ENCODE data around the gene LY6G5C. TPM values are rescaled to one million over a fixed set of nuclear protein-coding genes. Genes with fewer than 3 reads are reported as not detected.

LY6G5C gene
- total and polyA plus RNA-seq, 2 of the 13 experiments (the other 11 are each of a cell fraction or from before 2014, with no cell fraction given), result 0.33 to 0.55 TPM

DNA sequence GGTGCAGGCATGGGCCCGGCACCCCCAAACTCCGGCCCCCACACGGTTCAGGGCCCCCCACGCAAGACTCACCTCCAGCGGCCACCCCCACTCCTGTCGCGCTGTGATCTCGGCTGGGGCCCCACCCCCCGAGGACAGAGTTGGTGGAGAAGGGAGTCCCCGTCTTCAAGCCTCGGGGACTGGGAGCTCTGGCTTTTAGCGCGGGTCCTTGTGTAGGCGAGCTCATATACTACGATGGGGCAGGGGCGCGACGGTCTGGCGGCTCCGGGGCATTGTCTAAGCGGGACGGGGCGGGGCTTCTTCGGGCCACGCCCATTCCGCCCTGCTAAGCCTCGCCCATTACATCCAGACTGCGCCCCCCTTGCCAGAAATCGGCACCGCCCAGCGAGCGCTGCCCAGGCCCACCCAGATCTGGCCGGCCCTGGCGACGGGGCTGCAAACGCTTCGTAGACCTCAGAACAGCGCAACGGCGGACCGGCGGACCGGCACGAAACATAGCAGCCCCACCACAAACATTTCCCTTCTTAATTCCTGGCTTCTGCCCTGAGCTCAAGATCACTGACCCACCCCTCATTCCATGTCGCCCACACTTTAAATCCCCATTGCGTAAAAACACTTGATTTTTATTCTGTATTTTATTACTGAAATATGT lies 49.2 kb upstream of the LY6G5C start (continued):
- TF ChIP-seq HHEX (CRISPR knock-in tag; IDR thresholded peaks at IDR 0.05) (no peak), ZSCAN12 (CRISPR knock-in tag; IDR thresholded peaks at IDR 0.05) (no peak), EEA1 (CRISPR knock-in tag; IDR thresholded peaks at IDR 0.05; ENCODE audit: borderline replicate concordance) (0 out of 2 replicates have a peak, but pooled peaks have one; percentile 55), ZNF552 (CRISPR knock-in tag; IDR thresholded peaks at IDR 0.05; ENCODE audit: borderline replicate concordance) (no peak), ZNF460 (CRISPR knock-in tag; IDR thresholded peaks at IDR 0.05; ENCODE audit: borderline replicate concordance) (peak; percentile 15; the same call in 1 of the 2 replicates), ZNF180 (CRISPR knock-in tag; IDR thresholded peaks at IDR 0.05; ENCODE audit: borderline replicate concordance, low read depth) (peak; percentile 62; the same call in 1 of the 2 replicates), NCOR1 (IDR thresholded peaks at IDR 0.05; ENCODE audit: borderline replicate concordance, low read length) (peak; percentile 79), GATAD1 (CRISPR knock-in tag; IDR thresholded peaks at IDR 0.05) (no peak), ZNF605 (CRISPR knock-in tag; IDR thresholded peaks at IDR 0.05) (no peak; the same call in 1 of the 2 replicates), ZBTB3 (CRISPR knock-in tag; IDR thresholded peaks at IDR 0.05; ENCODE audit: borderline replicate concordance, low read depth) (no peak), ZNF317 (CRISPR knock-in tag; IDR thresholded peaks at IDR 0.05) (no peak), FOXC1 (CRISPR knock-in tag; IDR thresholded peaks at IDR 0.05; ENCODE audit: borderline replicate concordance) (no peak), NCOA2 (CRISPR knock-in tag; IDR thresholded peaks at IDR 0.05) (no peak), SP4 (CRISPR knock-in tag; IDR thresholded peaks at IDR 0.05) (peak; percentile 42; the same call in 1 of the 2 replicates), EP300 (IDR thresholded peaks at IDR 0.05; ENCODE audit: low read depth in 2 of 2, low read length in 2 of 2) (no peak), EP300 (CRISPR knock-in tag; IDR thresholded peaks at IDR 0.05; ENCODE audit: borderline replicate concordance) (no peak), ZNF839 (CRISPR knock-in tag; IDR thresholded peaks at IDR 0.05; ENCODE audit: borderline replicate concordance) (no peak), ZNF224 (CRISPR knock-in tag; IDR thresholded peaks at IDR 0.05) (peak; percentile 70; the same call in 1 of the 2 replicates)
- TF ChIP-seq, protein P1, sequence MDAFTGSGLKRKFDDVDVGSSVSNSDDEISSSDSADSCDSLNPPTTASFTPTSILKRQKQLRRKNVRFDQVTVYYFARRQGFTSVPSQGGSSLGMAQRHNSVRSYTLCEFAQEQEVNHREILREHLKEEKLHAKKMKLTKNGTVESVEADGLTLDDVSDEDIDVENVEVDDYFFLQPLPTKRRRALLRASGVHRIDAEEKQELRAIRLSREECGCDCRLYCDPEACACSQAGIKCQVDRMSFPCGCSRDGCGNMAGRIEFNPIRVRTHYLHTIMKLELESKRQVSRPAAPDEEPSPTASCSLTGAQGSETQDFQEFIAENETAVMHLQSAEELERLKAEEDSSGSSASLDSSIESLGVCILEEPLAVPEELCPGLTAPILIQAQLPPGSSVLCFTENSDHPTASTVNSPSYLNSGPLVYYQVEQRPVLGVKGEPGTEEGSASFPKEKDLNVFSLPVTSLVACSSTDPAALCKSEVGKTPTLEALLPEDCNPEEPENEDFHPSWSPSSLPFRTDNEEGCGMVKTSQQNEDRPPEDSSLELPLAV (CRISPR knock-in tag; conservative IDR thresholded peaks at IDR 0.05; ENCODE audit: low read depth), result no peak
- TF ChIP-seq, protein P2, sequence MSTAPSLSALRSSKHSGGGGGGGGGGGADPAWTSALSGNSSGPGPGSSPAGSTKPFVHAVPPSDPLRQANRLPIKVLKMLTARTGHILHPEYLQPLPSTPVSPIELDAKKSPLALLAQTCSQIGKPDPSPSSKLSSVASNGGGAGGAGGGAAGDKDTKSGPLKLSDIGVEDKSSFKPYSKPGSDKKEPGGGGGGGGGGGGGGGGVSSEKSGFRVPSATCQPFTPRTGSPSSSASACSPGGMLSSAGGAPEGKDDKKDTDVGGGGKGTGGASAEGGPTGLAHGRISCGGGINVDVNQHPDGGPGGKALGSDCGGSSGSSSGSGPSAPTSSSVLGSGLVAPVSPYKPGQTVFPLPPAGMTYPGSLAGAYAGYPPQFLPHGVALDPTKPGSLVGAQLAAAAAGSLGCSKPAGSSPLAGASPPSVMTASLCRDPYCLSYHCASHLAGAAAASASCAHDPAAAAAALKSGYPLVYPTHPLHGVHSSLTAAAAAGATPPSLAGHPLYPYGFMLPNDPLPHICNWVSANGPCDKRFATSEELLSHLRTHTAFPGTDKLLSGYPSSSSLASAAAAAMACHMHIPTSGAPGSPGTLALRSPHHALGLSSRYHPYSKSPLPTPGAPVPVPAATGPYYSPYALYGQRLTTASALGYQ (CRISPR knock-in tag; IDR thresholded peaks at IDR 0.05), result no peak
- TF ChIP-seq, protein P3, sequence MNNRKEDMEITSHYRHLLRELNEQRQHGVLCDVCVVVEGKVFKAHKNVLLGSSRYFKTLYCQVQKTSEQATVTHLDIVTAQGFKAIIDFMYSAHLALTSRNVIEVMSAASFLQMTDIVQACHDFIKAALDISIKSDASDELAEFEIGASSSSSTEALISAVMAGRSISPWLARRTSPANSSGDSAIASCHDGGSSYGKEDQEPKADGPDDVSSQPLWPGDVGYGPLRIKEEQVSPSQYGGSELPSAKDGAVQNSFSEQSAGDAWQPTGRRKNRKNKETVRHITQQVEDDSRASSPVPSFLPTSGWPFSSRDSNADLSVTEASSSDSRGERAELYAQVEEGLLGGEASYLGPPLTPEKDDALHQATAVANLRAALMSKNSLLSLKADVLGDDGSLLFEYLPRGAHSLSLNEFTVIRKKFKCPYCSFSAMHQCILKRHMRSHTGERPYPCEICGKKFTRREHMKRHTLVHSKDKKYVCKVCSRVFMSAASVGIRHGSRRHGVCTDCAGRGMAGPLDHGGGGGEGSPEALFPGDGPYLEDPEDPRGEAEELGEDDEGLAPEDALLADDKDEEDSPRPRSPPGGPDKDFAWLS (CRISPR knock-in tag; IDR thresholded peaks at IDR 0.05; ENCODE audit: borderline replicate concordance), result no peak
- TF ChIP-seq, protein P4, sequence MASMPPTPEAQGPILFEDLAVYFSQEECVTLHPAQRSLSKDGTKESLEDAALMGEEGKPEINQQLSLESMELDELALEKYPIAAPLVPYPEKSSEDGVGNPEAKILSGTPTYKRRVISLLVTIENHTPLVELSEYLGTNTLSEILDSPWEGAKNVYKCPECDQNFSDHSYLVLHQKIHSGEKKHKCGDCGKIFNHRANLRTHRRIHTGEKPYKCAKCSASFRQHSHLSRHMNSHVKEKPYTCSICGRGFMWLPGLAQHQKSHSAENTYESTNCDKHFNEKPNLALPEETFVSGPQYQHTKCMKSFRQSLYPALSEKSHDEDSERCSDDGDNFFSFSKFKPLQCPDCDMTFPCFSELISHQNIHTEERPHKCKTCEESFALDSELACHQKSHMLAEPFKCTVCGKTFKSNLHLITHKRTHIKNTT (CRISPR knock-in tag; IDR thresholded peaks at IDR 0.05), result no peak
- TF ChIP-seq, protein P5, sequence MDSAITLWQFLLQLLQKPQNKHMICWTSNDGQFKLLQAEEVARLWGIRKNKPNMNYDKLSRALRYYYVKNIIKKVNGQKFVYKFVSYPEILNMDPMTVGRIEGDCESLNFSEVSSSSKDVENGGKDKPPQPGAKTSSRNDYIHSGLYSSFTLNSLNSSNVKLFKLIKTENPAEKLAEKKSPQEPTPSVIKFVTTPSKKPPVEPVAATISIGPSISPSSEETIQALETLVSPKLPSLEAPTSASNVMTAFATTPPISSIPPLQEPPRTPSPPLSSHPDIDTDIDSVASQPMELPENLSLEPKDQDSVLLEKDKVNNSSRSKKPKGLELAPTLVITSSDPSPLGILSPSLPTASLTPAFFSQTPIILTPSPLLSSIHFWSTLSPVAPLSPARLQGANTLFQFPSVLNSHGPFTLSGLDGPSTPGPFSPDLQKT (CRISPR knock-in tag; IDR thresholded peaks at IDR 0.05; ENCODE audit: borderline replicate concordance), result no peak
